Nephron (organoid): ENCODE results near the gene NR2C2.

ENCODE experiments used
- H3K27ac Mint-ChIP-seq, 3 experiments: 2 replicates each; pipeline ENCODE4 v1.8.0; 2020; ENCODE audit warnings: mixed read lengths in 3 of 3, mild to moderate bottlenecking in 2 of 3, moderate library complexity in 1 of 3
- H3K27me3 Mint-ChIP-seq: 2 replicates; pipeline ENCODE4 v1.8.0; 2021; ENCODE audit warnings: low read depth, mild to moderate bottlenecking, moderate library complexity, mixed read lengths
- H3K36me3 Mint-ChIP-seq: 2 replicates; pipeline ENCODE4 v1.8.0; 2020; ENCODE audit warnings: low read depth, mixed read lengths
- H3K4me1 Mint-ChIP-seq: 2 replicates; pipeline ENCODE4 v1.8.0; 2020; ENCODE audit warnings: mixed read lengths
- H3K4me3 Mint-ChIP-seq, 3 experiments: 2 replicates each; pipeline ENCODE4 v1.8.0; 2020; ENCODE audit warnings: mild to moderate bottlenecking in 3 of 3, mixed read lengths in 3 of 3, moderate library complexity in 2 of 3
- H3K9me3 Mint-ChIP-seq: 2 replicates; pipeline ENCODE4 v1.8.0; 2020; ENCODE audit warnings: mixed read lengths
- TF ChIP-seq, protein P1 (sequence below), 3 experiments: fragments of 200-600 bp; sonication (generic); IDR thresholded peaks; one replicate each; pipeline ENCODE4 v1.5.0; 2021; ENCODE audit warnings: antibody characterized with exemption in 3 of 3; ENCODE audit not compliant: unreplicated experiment in 3 of 3

Gene NR2C2

GRCh38 chr3:15079091-15079490 lies 131.7 kb downstream of the NR2C2 start:
- Mint-ChIP-seq H3K4me3 (no peak overlapping the region), H3K9me3 (no peaks in the 10 kb centered on the region), H3K36me3 (peaks cover 84% of the 10 kb centered on the region), H3K4me1 (no peaks in the 10 kb centered on the region), H3K27me3 (no peaks in the 10 kb centered on the region), H3K27ac (no peak overlapping the region)
- TF ChIP-seq, protein P1, sequence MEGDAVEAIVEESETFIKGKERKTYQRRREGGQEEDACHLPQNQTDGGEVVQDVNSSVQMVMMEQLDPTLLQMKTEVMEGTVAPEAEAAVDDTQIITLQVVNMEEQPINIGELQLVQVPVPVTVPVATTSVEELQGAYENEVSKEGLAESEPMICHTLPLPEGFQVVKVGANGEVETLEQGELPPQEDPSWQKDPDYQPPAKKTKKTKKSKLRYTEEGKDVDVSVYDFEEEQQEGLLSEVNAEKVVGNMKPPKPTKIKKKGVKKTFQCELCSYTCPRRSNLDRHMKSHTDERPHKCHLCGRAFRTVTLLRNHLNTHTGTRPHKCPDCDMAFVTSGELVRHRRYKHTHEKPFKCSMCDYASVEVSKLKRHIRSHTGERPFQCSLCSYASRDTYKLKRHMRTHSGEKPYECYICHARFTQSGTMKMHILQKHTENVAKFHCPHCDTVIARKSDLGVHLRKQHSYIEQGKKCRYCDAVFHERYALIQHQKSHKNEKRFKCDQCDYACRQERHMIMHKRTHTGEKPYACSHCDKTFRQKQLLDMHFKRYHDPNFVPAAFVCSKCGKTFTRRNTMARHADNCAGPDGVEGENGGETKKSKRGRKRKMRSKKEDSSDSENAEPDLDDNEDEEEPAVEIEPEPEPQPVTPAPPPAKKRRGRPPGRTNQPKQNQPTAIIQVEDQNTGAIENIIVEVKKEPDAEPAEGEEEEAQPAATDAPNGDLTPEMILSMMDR (IDR thresholded peaks at IDR 0.05; ENCODE audit: unreplicated experiment in 3 of 3): no peak

- Mint-ChIP-seq H3K4me3 (no peak overlapping the region), H3K27me3 (no peaks in the 10 kb centered on the region), H3K36me3 (peaks cover 84% of the 10 kb centered on the region), H3K4me1 (no peaks in the 10 kb centered on the region), H3K9me3 (no peaks in the 10 kb centered on the region), H3K27ac (no peak overlapping the region)
- TF ChIP-seq, protein P1 (IDR thresholded peaks at IDR 0.05; ENCODE audit: unreplicated experiment in 3 of 3): no peak
Measured at GRCh38 chr3:15081960-15082664, 134.7 kb downstream of the NR2C2 start.

DNA sequence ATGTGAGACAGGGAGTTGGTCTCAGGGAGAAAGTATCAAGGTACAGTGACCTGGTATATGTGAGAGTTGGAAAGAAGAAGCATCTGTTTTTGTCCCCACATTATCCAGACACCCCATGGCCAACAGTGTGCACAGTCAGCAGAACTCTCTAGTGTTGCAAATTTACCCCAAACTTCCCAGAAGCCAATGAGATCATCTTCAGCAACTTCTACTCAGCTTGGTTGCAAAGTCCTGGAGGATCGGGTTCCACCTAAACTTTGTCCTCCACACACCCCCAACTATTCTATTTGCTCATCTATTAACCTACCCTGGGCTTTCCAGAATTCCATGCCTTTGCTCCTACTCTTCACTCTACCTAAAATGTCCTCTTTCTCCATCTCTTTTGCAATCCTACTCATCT lies 135.9 kb downstream of the NR2C2 start:
- no peak overlapping the region for H3K27ac Mint-ChIP-seq
- H3K4me1 Mint-ChIP-seq: no peaks in the 10 kb centered on the region
- TF ChIP-seq, protein P1 (IDR thresholded peaks at IDR 0.05; ENCODE audit: unreplicated experiment in 3 of 3): no peak
- H3K36me3 Mint-ChIP-seq: peaks cover 76% of the 10 kb centered on the region
- H3K4me3 Mint-ChIP-seq: no peak overlapping the region
- H3K27me3 Mint-ChIP-seq: no peaks in the 10 kb centered on the region
- no peaks in the 10 kb centered on the region for H3K9me3 Mint-ChIP-seq

- Mint-ChIP-seq H3K9me3 (no peaks in the 10 kb centered on the region), H3K36me3 (peaks cover 68% of the 10 kb centered on the region), H3K4me1 (no peaks in the 10 kb centered on the region), H3K4me3 (no peak overlapping the region), H3K27ac (no peak overlapping the region), H3K27me3 (no peaks in the 10 kb centered on the region)
- TF ChIP-seq, protein P1 (IDR thresholded peaks at IDR 0.05; ENCODE audit: unreplicated experiment in 3 of 3): no peak
Measured at GRCh38 chr3:15086263-15086662, 138.9 kb downstream of the NR2C2 start.

- Mint-ChIP-seq H3K9me3 (no peaks in the 10 kb centered on the region), H3K27me3 (no peaks in the 10 kb centered on the region), H3K36me3 (peaks cover 64% of the 10 kb centered on the region), H3K27ac (no peak overlapping the region), H3K4me3 (no peak overlapping the region), H3K4me1 (no peaks in the 10 kb centered on the region)
- TF ChIP-seq, protein P1 (IDR thresholded peaks at IDR 0.05; ENCODE audit: unreplicated experiment in 3 of 3): no peak
Measured at GRCh38 chr3:15086699-15087098, 139.3 kb downstream of the NR2C2 start.

DNA sequence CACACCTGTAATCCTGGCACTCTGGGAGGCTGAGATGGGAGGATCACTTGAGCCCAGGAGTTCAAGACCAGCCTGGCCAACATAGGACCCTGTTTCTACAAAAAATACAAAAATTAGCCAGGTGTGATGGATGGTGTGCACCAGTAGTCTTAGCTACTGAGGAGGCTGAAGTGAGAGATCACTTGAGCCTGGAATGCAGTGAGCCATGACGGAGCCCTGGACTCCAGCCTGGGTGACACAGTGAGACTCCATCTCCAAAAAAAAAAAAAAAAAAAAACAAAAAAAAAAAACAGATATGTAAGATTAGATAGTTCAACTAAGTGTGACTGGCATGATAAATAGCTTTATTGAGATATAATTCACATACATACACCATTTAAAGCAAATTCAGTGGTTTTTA lies 141.8 kb downstream of the NR2C2 start:
- Mint-ChIP-seq H3K27me3 (no peaks in the 10 kb centered on the region), H3K4me3 (no peak overlapping the region), H3K27ac (no peak overlapping the region), H3K36me3 (peaks cover 54% of the 10 kb centered on the region), H3K4me1 (peaks cover 8% of the 10 kb centered on the region), H3K9me3 (no peaks in the 10 kb centered on the region)
- TF ChIP-seq, protein P1 (IDR thresholded peaks at IDR 0.05; ENCODE audit: unreplicated experiment in 3 of 3): no peak
